PC-3 (cell line): ENCODE results near the gene CYTH2.

Source experiments
- CTCF ChIP-seq: fragments of 300-600 bp; sonication (generic); conservative IDR thresholded peaks from 2 replicates; pipeline ENCODE4 v1.5.1; 2017; ENCODE audit warnings: antibody characterized with exemption, low read depth, mild to moderate bottlenecking, low read length
- EZH2phosphoT487 ChIP-seq: fragments of 300-600 bp; sonication (generic); IDR thresholded peaks from 2 replicates; pipeline ENCODE4 v1.6.1; 2018; ENCODE audit warnings: mild to moderate bottlenecking, antibody characterized with exemption, low read length, borderline replicate concordance

GRCh38 chr19:48444129-48444935 is 24.8 kb upstream of the CYTH2 start:
- TF ChIP-seq EZH2phosphoT487 (no peak), CTCF (no peak)
